ENCODE measurements around the gene DHRS7C.

GRCh38 chr17:9816472-9816871, 25.1 kb upstream of the DHRS7C start:
- TF ChIP-seq CTCF (IDR thresholded peaks at IDR 0.05): no peak
- no peak for TF ChIP-seq POLR2AphosphoS5 (IDR thresholded peaks at IDR 0.05)
- TF ChIP-seq POLR2A (IDR thresholded peaks at IDR 0.05): no peak

Measured in breast epithelium (tissue), 3 donors.